SJSA1 (cell line): ENCODE measurements around the gene KRTAP5-8. TPM values are rescaled to one million over a fixed set of nuclear protein-coding genes. Genes with fewer than 3 reads are reported as not detected.

Experiments used
- DNase-seq, 2 experiments: peaks; one replicate each; pipeline ENCODE4 v3.0.0-alpha.2; 2015 to 2020; ENCODE audit warnings: low spot score in 2 of 2, low read depth in 1 of 2
- H3K27ac ChIP-seq: fragments of 250-450 bp; sonication (Bioruptor Pico); 2 replicates; pipeline ENCODE4 v1.5.1; 2020; ENCODE audit warnings: mild to moderate bottlenecking, moderate library complexity
- H3K27me3 ChIP-seq: fragments of 250-450 bp; sonication (Bioruptor Pico); replicated peaks from 2 replicates; pipeline ENCODE4 v1.5.1; 2020; ENCODE audit warnings: mild to moderate bottlenecking, moderate library complexity
- H3K36me3 ChIP-seq: fragments of 250-450 bp; sonication (Bioruptor Pico); 2 replicates; pipeline ENCODE4 v1.5.1; 2020; ENCODE audit warnings: mild to moderate bottlenecking
- H3K4me1 ChIP-seq: fragments of 250-450 bp; sonication (Bioruptor Pico); replicated peaks from 2 replicates; pipeline ENCODE4 v1.6.1; 2021; ENCODE audit warnings: mild to moderate bottlenecking
- H3K4me3 ChIP-seq: fragments of 250-450 bp; sonication (Bioruptor Pico); 2 replicates; pipeline ENCODE4 v1.5.1; 2020; ENCODE audit warnings: mild to moderate bottlenecking
- H3K9me3 ChIP-seq: fragments of 250-450 bp; sonication (Bioruptor Pico); replicated peaks from 2 replicates; pipeline ENCODE4 v1.5.1; 2020; ENCODE audit warnings: mild to moderate bottlenecking
- total RNA-seq: library from RNA; depleted of rRNA; stranded (reverse); fragments of >200 nt; shearing (Covaris generic); gene quantifications from 2 replicates; pipeline ENCODE4 v1.2.3, GENCODE V29; 2014

The KRTAP5-8 gene
- total RNA-seq, 1 experiment from 2014 or later, result not detected

GRCh38 chr11:71500601-71501021 is 37.2 kb upstream of the KRTAP5-8 start:
- DNase-seq, result no peak
- Histone ChIP-seq H3K36me3 (no peaks in the 10 kb centered on the region; the same call in 1 of the 2 replicates), H3K9me3 (no peaks in the 10 kb centered on the region), H3K4me1 (no peaks in the 10 kb centered on the region), H3K4me3 (no peak overlapping the region), H3K27ac (no peak overlapping the region), H3K27me3 (no peaks in the 10 kb centered on the region)

GRCh38 chr11:71501071-71501985 is 36.5 kb upstream of the KRTAP5-8 start:
- no peak for DNase-seq
- H3K9me3 ChIP-seq, result no peaks in the 10 kb centered on the region
- H3K36me3 ChIP-seq, result no peaks in the 10 kb centered on the region; the same call in 1 of the 2 replicates
- H3K4me3 ChIP-seq, result no peak overlapping the region
- no peaks in the 10 kb centered on the region for H3K4me1 ChIP-seq
- no peaks in the 10 kb centered on the region for H3K27me3 ChIP-seq
- H3K27ac ChIP-seq, result no peak overlapping the region

- no peaks in the 10 kb centered on the region; the same call in 1 of the 2 replicates for H3K36me3 ChIP-seq
- no peak overlapping the region for H3K27ac ChIP-seq
- no peaks in the 10 kb centered on the region for H3K27me3 ChIP-seq
- H3K4me1 ChIP-seq, result no peaks in the 10 kb centered on the region
- H3K9me3 ChIP-seq, result no peaks in the 10 kb centered on the region
- DNase-seq, result no peak
- no peak overlapping the region for H3K4me3 ChIP-seq
These were observed 35.8 kb upstream of the KRTAP5-8 start for GRCh38 chr11:71502026-71502425.

GRCh38 chr11:71502871-71503435 is 34.9 kb upstream of the KRTAP5-8 start:
- DNase-seq, result no peak
- Histone ChIP-seq H3K4me1 (no peaks in the 10 kb centered on the region), H3K27ac (no peak overlapping the region), H3K36me3 (no peaks in the 10 kb centered on the region; the same call in 1 of the 2 replicates), H3K4me3 (no peak overlapping the region), H3K9me3 (no peaks in the 10 kb centered on the region), H3K27me3 (no peaks in the 10 kb centered on the region)

GRCh38 chr11:71504531-71504930 is 33.3 kb upstream of the KRTAP5-8 start:
- no peaks in the 10 kb centered on the region for H3K4me1 ChIP-seq
- no peaks in the 10 kb centered on the region for H3K36me3 ChIP-seq
- H3K4me3 ChIP-seq, result no peak overlapping the region
- no peaks in the 10 kb centered on the region for H3K9me3 ChIP-seq
- no peak overlapping the region for H3K27ac ChIP-seq
- no peak for DNase-seq
- H3K27me3 ChIP-seq, result no peaks in the 10 kb centered on the region

GRCh38 chr11:71505001-71505400 is 32.8 kb upstream of the KRTAP5-8 start:
- no peak overlapping the region for H3K4me3 ChIP-seq
- no peaks in the 10 kb centered on the region for H3K36me3 ChIP-seq
- H3K27ac ChIP-seq, result no peak overlapping the region
- DNase-seq, result no peak
- no peaks in the 10 kb centered on the region for H3K9me3 ChIP-seq
- no peaks in the 10 kb centered on the region for H3K4me1 ChIP-seq
- no peaks in the 10 kb centered on the region for H3K27me3 ChIP-seq

GRCh38 chr11:71505781-71506180 is 32.0 kb upstream of the KRTAP5-8 start:
- Histone ChIP-seq H3K27ac (no peak overlapping the region), H3K4me1 (no peaks in the 10 kb centered on the region), H3K9me3 (no peaks in the 10 kb centered on the region), H3K36me3 (no peaks in the 10 kb centered on the region), H3K4me3 (no peak overlapping the region), H3K27me3 (no peaks in the 10 kb centered on the region)
- no peak for DNase-seq

GRCh38 chr11:71507102-71507501 is 30.7 kb upstream of the KRTAP5-8 start:
- DNase-seq, result no peak
- Histone ChIP-seq H3K9me3 (no peaks in the 10 kb centered on the region), H3K27me3 (no peaks in the 10 kb centered on the region), H3K4me1 (no peaks in the 10 kb centered on the region), H3K27ac (no peak overlapping the region), H3K36me3 (no peaks in the 10 kb centered on the region), H3K4me3 (no peak overlapping the region)

GRCh38 chr11:71518506-71519471 is 19.0 kb upstream of the KRTAP5-8 start:
- Histone ChIP-seq H3K27ac (no peak overlapping the region), H3K4me3 (no peak overlapping the region), H3K27me3 (no peaks in the 10 kb centered on the region), H3K36me3 (no peaks in the 10 kb centered on the region), H3K9me3 (no peaks in the 10 kb centered on the region), H3K4me1 (no peaks in the 10 kb centered on the region)
- no peak for DNase-seq

GRCh38 chr11:71519546-71519945 is 18.3 kb upstream of the KRTAP5-8 start:
- DNase-seq, result no peak
- Histone ChIP-seq H3K4me1 (no peaks in the 10 kb centered on the region), H3K4me3 (no peak overlapping the region), H3K27me3 (no peaks in the 10 kb centered on the region), H3K36me3 (no peaks in the 10 kb centered on the region), H3K9me3 (no peaks in the 10 kb centered on the region), H3K27ac (no peak overlapping the region)

GRCh38 chr11:71525188-71525937 is 12.5 kb upstream of the KRTAP5-8 start:
- H3K27me3 ChIP-seq, result no peaks in the 10 kb centered on the region
- H3K36me3 ChIP-seq, result no peaks in the 10 kb centered on the region
- H3K9me3 ChIP-seq, result no peaks in the 10 kb centered on the region
- no peak overlapping the region for H3K4me3 ChIP-seq
- H3K4me1 ChIP-seq, result no peaks in the 10 kb centered on the region
- DNase-seq, result no peak
- no peak overlapping the region for H3K27ac ChIP-seq

- Histone ChIP-seq H3K27ac (no peak overlapping the region), H3K4me3 (no peak overlapping the region), H3K36me3 (no peaks in the 10 kb centered on the region), H3K9me3 (no peaks in the 10 kb centered on the region), H3K27me3 (no peaks in the 10 kb centered on the region), H3K4me1 (no peaks in the 10 kb centered on the region)
- no peak for DNase-seq
These were observed 11.8 kb upstream of the KRTAP5-8 start for GRCh38 chr11:71525938-71526495.
